OCI-LY3 (cell line): Measurements from ENCODE around the gene EIF4A3.

Source experiments
- H2AFZ ChIP-seq: fragments of 200-600, 300-600 bp; shearing (Covaris generic); 2 replicates; pipeline ENCODE4 v1.6.0; 2014; ENCODE audit warnings: antibody characterized with exemption, low read depth, low read length
- H3K27ac ChIP-seq: fragments of 200-600, 300-600 bp; sonication (generic); 2 replicates; pipeline ENCODE4 v1.5.1; 2014; ENCODE audit warnings: mild to moderate bottlenecking, low read length, moderate library complexity, mixed read lengths
- H3K27me3 ChIP-seq: fragments of 200-600, 300-600 bp; sonication (generic); 2 replicates; pipeline ENCODE4 v1.6.1; 2014; ENCODE audit warnings: low read depth, low read length, mixed read lengths
- H3K36me3 ChIP-seq: fragments of 200-600, 300-600 bp; sonication (generic); replicated peaks from 2 replicates; pipeline ENCODE3; 2014; ENCODE audit warnings: low read depth, low read length, mixed read lengths
- H3K4me1 ChIP-seq: fragments of 300-600, 200-600 bp; sonication (generic); 2 replicates; pipeline ENCODE4 v1.6.1; 2014; ENCODE audit warnings: low read length, mixed read lengths
- H3K4me2 ChIP-seq: fragments of 200-600, 300-600 bp; sonication (generic); 2 replicates; pipeline ENCODE4 v1.6.1; 2014; ENCODE audit warnings: low read length, mixed read lengths
- H3K4me3 ChIP-seq: fragments of 300-600, 200-600 bp; sonication (generic); 2 replicates; pipeline ENCODE4 v1.5.1; 2014; ENCODE audit warnings: antibody characterized with exemption, mild to moderate bottlenecking, low read length, moderate library complexity
- H3K79me2 ChIP-seq: fragments of 300-600, 200-600 bp; shearing (Covaris generic); 2 replicates; pipeline ENCODE4 v1.6.1; 2014; ENCODE audit warnings: mild to moderate bottlenecking, low read length, mixed read lengths
- H3K9ac ChIP-seq: fragments of 300-600, 200-600 bp; shearing (Covaris generic); 2 replicates; pipeline ENCODE4 v1.6.0; 2014; ENCODE audit warnings: mild to moderate bottlenecking, low read length, moderate library complexity
- H3K9me3 ChIP-seq: fragments of 200-600, 300-600 bp; shearing (Covaris generic); 2 replicates; pipeline ENCODE4 v1.6.1; 2014; ENCODE audit warnings: low read length, mixed read lengths; ENCODE audit not compliant: insufficient read depth
- H4K20me1 ChIP-seq: fragments of 200-600, 300-600 bp; sonication (generic); 2 replicates; pipeline ENCODE4 v1.6.1; 2016; ENCODE audit warnings: low read length, mixed read lengths; ENCODE audit not compliant: insufficient read depth
- CTCF ChIP-seq: fragments of 200-600, 300-600 bp; sonication (generic); IDR thresholded peaks from 2 replicates; pipeline ENCODE4 v1.5.1; 2014; ENCODE audit warnings: antibody characterized with exemption, low read length, low read depth
- EZH2phosphoT487 ChIP-seq: fragments of 200-600 bp; shearing (Covaris generic); IDR thresholded peaks from 2 replicates; pipeline ENCODE4 v1.6.1; 2018; ENCODE audit warnings: antibody characterized with exemption, mixed run types, low read depth

The EIF4A3 gene

GRCh38 chr17:80086616-80087015, 60.3 kb downstream of the EIF4A3 start:
- H3K27me3 ChIP-seq = peaks cover 3% of the 10 kb centered on the region; the same call in 1 of the 2 replicates
- H4K20me1 ChIP-seq = no peaks in the 10 kb centered on the region
- no peak overlapping the region for H3K4me2 ChIP-seq
- H3K79me2 ChIP-seq = no peaks in the 10 kb centered on the region
- H3K9me3 ChIP-seq = no peaks in the 10 kb centered on the region
- no peak overlapping the region for H3K4me3 ChIP-seq
- H2AFZ ChIP-seq = no peak overlapping the region
- H3K27ac ChIP-seq = no peak overlapping the region
- TF ChIP-seq CTCF (no peak), EZH2phosphoT487 (no peak)
- no peaks in the 10 kb centered on the region for H3K36me3 ChIP-seq
- H3K4me1 ChIP-seq = peaks cover 6% of the 10 kb centered on the region; the same call in 1 of the 2 replicates
- no peak overlapping the region for H3K9ac ChIP-seq

DNA sequence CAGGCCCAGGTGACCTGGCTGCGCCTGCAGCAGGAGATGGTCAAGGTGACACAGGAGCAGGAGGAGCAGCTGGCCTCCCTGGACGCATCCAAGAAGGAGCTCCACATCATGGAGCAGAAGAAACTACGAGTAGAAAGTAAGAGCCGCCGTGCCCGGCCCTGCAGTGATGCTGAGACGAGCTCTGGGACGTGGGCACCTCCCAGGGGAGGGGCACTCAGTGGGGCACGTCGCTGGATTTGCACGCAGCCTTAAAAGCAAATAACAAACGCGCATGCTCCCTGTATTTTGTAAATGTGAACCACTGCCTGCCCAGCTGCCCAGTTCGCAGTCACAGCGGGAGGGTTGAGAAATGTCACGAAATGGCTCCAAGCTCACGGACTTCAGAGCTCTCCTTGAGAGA, 60.8 kb downstream of the EIF4A3 start:
- Histone ChIP-seq H3K27me3 (peaks cover 3% of the 10 kb centered on the region; the same call in 1 of the 2 replicates), H3K9ac (no peak overlapping the region), H2AFZ (no peak overlapping the region), H3K4me1 (peaks cover 6% of the 10 kb centered on the region; the same call in 1 of the 2 replicates), H3K4me3 (no peak overlapping the region), H3K79me2 (no peaks in the 10 kb centered on the region), H4K20me1 (no peaks in the 10 kb centered on the region), H3K36me3 (no peaks in the 10 kb centered on the region), H3K4me2 (no peak overlapping the region), H3K27ac (no peak overlapping the region), H3K9me3 (no peaks in the 10 kb centered on the region)
- TF ChIP-seq EZH2phosphoT487 = no peak
- no peak for TF ChIP-seq CTCF

GRCh38 chr17:80084773-80085172, 62.2 kb downstream of the EIF4A3 start:
- H3K36me3 ChIP-seq = no peaks in the 10 kb centered on the region
- no peak overlapping the region for H3K27ac ChIP-seq
- H2AFZ ChIP-seq = no peak overlapping the region
- H3K4me1 ChIP-seq = peaks cover 6% of the 10 kb centered on the region; the same call in 1 of the 2 replicates
- no peak overlapping the region for H3K9ac ChIP-seq
- H3K27me3 ChIP-seq = peaks cover 3% of the 10 kb centered on the region; the same call in 1 of the 2 replicates
- no peaks in the 10 kb centered on the region for H3K9me3 ChIP-seq
- no peak for TF ChIP-seq CTCF
- TF ChIP-seq EZH2phosphoT487 = no peak
- H3K4me3 ChIP-seq = no peak overlapping the region
- no peak overlapping the region for H3K4me2 ChIP-seq
- H3K79me2 ChIP-seq = no peaks in the 10 kb centered on the region
- H4K20me1 ChIP-seq = no peaks in the 10 kb centered on the region
